ENCODE results near the gene TRIM46. TPM values are rescaled to one million over a fixed set of nuclear protein-coding genes. Genes with fewer than 3 reads are reported as not detected.
A peak's percentile ranks its signal among the peaks of the same experiment; 100 is the strongest.

TRIM46 gene
- total and polyA plus RNA-seq, 10 donors = 0.35 to 3.6 (median 1.2) TPM

GRCh38 chr1:155181371-155182051, 7.9 kb downstream of the TRIM46 start:
- TF ChIP-seq POLR2AphosphoS5 (IDR thresholded peaks at IDR 0.05) (no peak), POLR2A (IDR thresholded peaks at IDR 0.05) (no peak)
- H3K9me3 ChIP-seq = no peaks in the 10 kb centered on the region
- intact Hi-C loops (cut with DNase I; ENCODE audit: low total_unique reads) = no loop called here
- no peak overlapping the region for H3K4me3 ChIP-seq
- peaks cover 0 to 23% (median 0%) of the 10 kb centered on the region in 6 donors for H3K36me3 ChIP-seq
- H3K27ac ChIP-seq = no peak overlapping the region
- 92 to 97% (median 96%) methylated on average over 18 of the region's 18 CpGs for WGBS, 5 donors
- no peak for DNase-seq
- H3K4me1 ChIP-seq = peaks cover 14 to 61% (median 36%) of the 10 kb centered on the region in 6 donors
- H3K27me3 ChIP-seq (replicated peaks in 1 of 7) = no peaks in the 10 kb centered on the region

GRCh38 chr1:155182052-155182550, 8.5 kb downstream of the TRIM46 start:
- H3K4me1 ChIP-seq = peaks cover 9 to 55% (median 30%) of the 10 kb centered on the region in 6 donors
- no peak for TF ChIP-seq CTCF (IDR thresholded peaks at IDR 0.05 in 8 of 11, conservative IDR thresholded peaks at IDR 0.05 in 3 of 11)
- TF ChIP-seq POLR2AphosphoS5 (IDR thresholded peaks at IDR 0.05) = no peak
- TF ChIP-seq POLR2A (IDR thresholded peaks at IDR 0.05) = no peak
- H3K27ac ChIP-seq = no peak overlapping the region
- intact Hi-C loops (cut with DNase I; ENCODE audit: low total_unique reads) = no loop called here
- no peaks in the 10 kb centered on the region for H3K9me3 ChIP-seq
- no peak overlapping the region for H3K4me3 ChIP-seq
- H3K36me3 ChIP-seq = peaks cover 0 to 23% (median 0%) of the 10 kb centered on the region in 6 donors
- no peaks in the 10 kb centered on the region for H3K27me3 ChIP-seq (replicated peaks in 1 of 7)
- 90 to 95% (median 92%) methylated on average over 7 of the region's 7 CpGs for WGBS, 5 donors
- DNase-seq = no peak

- DNase-seq = no peak
- TF ChIP-seq CTCF (IDR thresholded peaks at IDR 0.05 in 8 of 11, conservative IDR thresholded peaks at IDR 0.05 in 3 of 11) = no peak
- peak; percentile 54 to 75 (median 54) for TF ChIP-seq POLR2AphosphoS5 (IDR thresholded peaks at IDR 0.05)
- Histone ChIP-seq H3K9me3 (no peaks in the 10 kb centered on the region), H3K27me3 (replicated peaks in 1 of 7) (no peaks in the 10 kb centered on the region), H3K4me1 (peaks cover 9 to 42% (median 27%) of the 10 kb centered on the region in 6 donors), H3K36me3 (peaks cover 0 to 16% (median 0%) of the 10 kb centered on the region in 6 donors), H3K27ac (peak overlapping the region in 3 of 8 donors; percentile 73 to 82 (median 74)), H3K4me3 (no peak overlapping the region)
- intact Hi-C loops (cut with DNase I; ENCODE audit: low total_unique reads) = no loop called here
- WGBS, 5 donors = 76 to 91% (median 77%) methylated on average over 17 to 20 of the region's 20 CpGs
These were observed 10.1 kb downstream of the TRIM46 start for GRCh38 chr1:155183775-155184221.

GRCh38 chr1:155184351-155184811, 10.7 kb downstream of the TRIM46 start:
- intact Hi-C loops (cut with DNase I; ENCODE audit: low total_unique reads) = no loop called here
- Histone ChIP-seq H3K36me3 (peaks cover 0 to 12% (median 0%) of the 10 kb centered on the region in 6 donors), H3K27me3 (replicated peaks in 1 of 7) (no peaks in the 10 kb centered on the region), H3K27ac (peak overlapping the region in 5 of 8 donors; percentile 54 to 82 (median 73)), H3K4me3 (no peak overlapping the region), H3K4me1 (peaks cover 9 to 36% (median 27%) of the 10 kb centered on the region in 6 donors), H3K9me3 (no peaks in the 10 kb centered on the region)
- DNase-seq = no peak
- WGBS, 5 donors = 89 to 96% (median 91%) methylated on average over 4 of the region's 4 CpGs
- TF ChIP-seq POLR2AphosphoS5 (IDR thresholded peaks at IDR 0.05) = no peak
- no peak for TF ChIP-seq CTCF (IDR thresholded peaks at IDR 0.05 in 8 of 11, conservative IDR thresholded peaks at IDR 0.05 in 3 of 11)
- TF ChIP-seq POLR2A (IDR thresholded peaks at IDR 0.05) = no peak
